ENCODE results near the gene C1orf167.

C1orf167 gene

DNA sequence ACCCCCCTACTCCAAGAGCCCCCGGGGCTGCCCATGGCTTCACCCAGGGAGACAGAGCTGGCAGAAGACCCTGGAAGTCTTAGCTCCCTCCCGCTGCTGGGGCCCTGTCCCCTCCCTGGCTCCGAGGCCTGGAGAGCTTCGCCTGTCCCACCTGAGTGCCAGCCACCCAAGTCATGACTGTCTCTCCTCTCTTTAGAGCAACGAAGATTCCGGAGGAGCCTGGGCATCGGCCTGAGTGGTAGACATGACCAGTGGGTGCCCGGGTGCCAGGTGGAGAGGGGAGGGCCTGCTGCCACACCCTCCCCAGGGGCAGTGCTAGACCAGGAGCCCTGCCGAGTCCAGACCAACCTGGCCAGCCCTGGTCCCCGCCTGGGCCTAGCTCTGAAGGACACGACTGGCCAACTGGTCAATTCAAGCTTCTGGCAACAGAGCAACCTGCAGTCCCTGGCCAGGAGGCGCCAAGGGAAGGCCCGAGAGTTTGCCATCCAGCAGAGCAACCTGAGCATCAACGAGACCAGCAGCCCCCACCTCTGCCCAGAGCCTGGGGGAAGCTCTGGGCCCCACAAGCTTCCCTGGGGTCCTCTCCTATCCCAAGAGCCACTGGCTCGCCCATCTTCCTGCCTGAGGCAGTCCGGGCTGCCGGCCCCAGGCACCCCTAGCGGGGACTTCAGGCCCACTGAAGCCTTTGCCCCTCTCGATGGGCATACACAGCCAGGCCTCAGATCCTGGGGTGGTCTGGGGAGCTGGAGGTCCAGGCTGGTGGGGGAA lies 3.9 kb downstream of the C1orf167 start:
- DNase-seq (ENCODE audit: low spot score): no peak

DNA sequence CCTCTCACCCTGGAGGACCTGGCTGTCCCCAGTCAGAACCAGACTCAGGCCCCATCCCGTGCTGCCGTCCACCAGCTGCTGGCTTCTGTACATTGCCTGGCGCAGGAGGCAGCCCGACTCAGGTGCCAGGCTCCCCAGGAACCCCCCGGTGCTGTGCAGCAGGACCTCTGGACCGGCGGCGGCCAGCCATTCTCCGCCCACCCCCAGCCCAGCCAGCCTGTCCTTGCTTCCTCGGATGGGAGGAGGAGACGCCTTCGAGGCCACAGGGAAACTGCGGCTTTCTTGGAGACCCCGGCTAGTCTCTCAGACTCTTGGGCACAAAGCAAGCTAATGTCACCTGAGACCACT lies 4.4 kb downstream of the C1orf167 start:
- DNase-seq (ENCODE audit: low spot score): no peak

- no peak for DNase-seq (ENCODE audit: low spot score)
Observed at GRCh38 chr1:11767922-11768704, 6.1 kb downstream of the C1orf167 start.

DNA sequence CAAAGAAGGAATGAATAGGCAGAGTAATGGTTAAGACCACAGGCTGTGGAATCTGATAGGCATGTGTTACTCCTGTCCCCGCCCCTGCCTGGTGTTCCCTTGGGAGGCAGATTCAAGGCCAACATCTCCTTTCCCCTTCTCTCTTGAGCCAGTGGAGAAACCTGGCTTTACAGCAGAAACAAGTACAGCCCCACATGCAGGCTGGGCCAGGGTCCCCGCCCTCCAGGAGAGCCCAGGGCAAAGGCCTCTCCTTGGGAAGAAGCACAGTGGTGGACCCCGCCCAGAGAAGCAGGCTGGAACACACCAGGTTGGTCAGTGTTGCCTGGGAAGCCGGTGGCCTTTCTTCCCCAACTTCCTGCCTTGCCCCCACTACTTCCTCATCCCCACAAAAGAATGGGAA lies 6.8 kb downstream of the C1orf167 start:
- no peak for DNase-seq (ENCODE audit: low spot score)

DNA sequence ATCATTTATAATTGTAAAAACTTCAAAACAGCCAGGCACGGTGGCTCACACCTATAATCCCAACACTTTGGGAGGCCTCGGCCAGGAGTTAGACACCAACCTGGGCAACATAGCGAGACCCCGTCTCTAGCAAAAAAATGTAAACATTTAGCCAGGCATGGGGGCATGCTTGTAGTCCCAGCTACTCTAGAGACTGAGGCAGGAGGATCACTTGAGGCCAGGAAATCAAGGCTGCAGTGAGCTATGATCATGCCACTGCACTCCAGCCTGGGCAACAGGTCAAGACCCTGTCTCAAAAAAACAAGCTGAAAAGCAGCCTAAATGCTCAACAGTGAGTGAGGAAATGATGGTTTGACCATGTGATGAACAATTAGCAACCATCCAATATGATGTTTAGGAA lies 7.3 kb downstream of the C1orf167 start:
- DNase-seq (ENCODE audit: low spot score): no peak

DNA sequence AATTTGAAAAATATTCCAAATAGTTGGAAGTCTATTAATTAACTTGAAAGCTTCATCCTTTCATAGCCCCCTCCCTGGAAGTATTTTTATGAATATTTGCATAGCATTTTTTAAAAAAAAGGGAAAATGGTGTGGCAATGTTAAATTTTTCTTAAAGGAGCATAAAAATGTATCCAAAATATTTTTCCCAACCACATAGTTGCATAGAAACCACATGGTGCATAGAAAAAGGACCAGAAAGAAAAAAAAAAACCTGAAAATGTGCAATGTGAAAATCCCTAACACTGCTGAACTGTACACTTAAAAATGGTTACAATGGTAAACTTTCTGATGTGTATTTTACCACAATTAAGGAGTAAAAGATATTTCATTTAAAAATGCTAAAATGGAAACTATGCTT lies 8.0 kb downstream of the C1orf167 start:
- DNase-seq (ENCODE audit: low spot score): no peak

GRCh38 chr1:11771481-11772043 lies 9.6 kb downstream of the C1orf167 start:
- DNase-seq (ENCODE audit: low spot score): no peak

- no peak for DNase-seq (ENCODE audit: low spot score)
Observed at GRCh38 chr1:11772458-11772857, 10.5 kb downstream of the C1orf167 start.

DNA sequence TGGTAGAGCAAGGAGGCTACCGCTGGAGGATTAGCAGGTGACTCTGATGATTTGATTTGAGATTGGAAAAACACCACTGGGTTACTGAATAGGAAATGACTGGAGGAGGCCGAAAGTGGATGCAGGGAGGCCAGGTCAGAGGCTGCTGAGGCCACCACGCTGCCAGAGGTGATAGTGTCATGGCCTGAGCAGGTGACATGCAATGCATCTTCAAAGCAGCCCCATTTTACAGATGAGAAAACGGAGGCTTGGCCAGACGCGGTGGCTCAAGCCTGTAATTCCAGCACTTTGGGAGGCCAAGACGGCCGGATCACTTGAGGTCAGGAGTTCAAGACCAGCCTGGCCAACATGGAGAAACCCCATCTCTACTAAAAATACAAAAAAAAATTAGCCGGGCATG lies 12.8 kb downstream of the C1orf167 start:
- DNase-seq (ENCODE audit: low spot score): no peak

DNA sequence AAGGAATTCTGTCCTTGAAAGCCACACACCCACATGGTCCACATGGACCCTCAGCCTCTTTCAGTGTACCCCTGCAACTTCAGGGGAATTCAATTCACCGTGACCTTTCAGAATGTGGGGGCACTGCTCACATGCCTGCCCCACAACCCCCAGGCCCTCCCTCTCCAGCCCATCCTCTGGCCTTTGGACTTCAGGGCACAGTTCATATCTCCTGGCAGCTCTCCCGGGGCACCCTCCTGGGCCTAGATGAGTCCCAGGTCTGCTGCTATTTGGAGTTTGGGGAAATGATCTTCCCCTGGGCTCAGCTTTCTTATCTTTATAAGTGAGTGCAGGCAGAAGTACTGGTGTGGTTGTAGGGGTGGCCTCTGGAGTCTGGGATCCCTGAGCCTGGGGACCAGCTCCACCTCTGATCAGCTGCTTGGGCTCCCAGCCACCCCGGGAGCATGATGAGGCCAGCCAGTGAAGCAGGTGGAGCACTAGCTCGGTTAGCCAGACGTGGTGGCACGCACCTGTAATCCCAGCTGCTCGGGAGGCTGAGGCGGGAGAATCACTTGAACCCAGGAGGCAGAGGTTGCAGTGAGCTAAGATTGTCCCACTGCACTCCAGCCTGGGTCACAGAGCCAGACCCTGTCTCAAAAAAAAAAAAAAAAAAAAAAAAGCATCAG lies 15.8 kb downstream of the C1orf167 start:
- DNase-seq (ENCODE audit: low spot score): no peak

DNA sequence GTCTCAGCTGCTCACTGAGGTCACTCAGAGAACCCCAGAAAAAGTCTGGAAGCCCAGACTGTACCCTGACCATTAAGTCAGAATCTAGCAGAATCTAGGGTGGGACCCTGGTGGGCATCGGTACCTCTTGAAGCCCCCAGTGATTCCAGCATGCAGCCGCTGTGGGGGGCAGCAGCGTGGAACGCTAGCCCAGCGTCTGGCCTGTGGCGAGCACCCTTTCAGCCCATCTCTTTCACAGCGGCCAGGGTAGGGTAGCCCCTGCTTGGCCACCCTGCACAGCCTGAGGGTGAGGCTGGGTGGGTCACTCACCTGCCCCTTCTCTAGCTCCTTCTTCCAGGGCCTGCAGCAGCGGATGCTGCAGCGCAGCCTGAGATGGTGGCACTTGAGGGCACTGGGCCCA lies 16.3 kb downstream of the C1orf167 start:
- DNase-seq (ENCODE audit: low spot score): no peak

GRCh38 chr1:11778844-11779623 lies 17.0 kb downstream of the C1orf167 start:
- DNase-seq (ENCODE audit: low spot score): no peak

GRCh38 chr1:11779715-11780379 lies 17.9 kb downstream of the C1orf167 start:
- DNase-seq (ENCODE audit: low spot score): no peak

DNA sequence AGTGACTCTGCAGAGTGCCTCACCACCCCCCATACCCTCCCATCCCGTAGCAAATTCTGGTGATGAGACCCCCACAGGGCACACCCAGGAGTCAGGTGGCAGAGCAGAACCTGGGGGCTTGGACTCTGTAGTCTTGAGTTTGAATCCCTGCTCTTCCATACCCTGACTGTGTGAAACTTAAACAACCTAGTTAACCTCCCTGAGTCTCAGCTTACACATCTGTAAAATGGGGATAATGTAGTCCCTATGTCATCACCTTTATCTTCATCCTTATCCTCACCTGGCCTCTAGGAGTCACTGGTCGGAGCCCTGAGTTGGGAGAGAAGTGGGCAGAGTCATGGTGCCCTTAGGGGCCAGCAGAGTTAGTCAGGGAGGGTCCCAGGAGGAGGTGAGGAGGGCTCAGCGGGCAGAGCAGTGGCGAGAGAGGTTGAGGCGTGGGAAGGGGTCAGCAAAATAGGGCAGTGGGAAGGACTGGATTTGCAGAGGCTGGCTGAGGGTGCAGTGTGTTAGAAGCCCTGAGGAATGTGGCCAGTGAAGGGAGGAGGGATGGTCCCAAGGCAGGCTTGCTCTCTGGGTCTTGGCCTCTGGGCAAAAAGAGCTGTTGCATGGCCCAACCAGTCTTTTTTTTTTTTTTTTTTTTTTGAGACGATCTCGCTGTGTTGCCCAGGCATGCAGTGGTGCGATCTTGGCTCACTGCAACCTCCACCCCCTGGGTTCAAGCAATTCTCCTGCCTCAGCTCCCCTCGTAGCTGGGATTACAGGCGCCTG lies 18.6 kb downstream of the C1orf167 start:
- no peak for DNase-seq (ENCODE audit: low spot score)

DNA sequence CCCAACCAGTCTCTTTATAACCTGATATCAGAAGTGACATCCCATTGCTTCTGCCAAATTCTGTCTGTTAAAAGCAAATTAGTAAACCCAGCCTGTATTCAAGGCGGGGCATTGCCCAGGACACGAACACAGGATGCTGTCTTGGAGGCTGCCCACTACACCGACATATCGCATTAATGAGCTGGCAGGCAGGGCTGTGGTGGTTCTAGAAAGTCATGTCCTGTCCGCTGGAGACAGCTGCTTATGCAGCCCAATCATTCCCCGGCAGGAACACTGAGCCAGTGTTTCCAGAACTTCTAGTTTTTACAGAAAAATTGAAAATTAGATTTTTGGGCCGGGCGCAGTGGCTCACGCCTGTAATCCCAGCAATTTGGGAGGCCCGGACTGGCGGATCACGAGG lies 19.3 kb downstream of the C1orf167 start:
- DNase-seq (ENCODE audit: low spot score): no peak

- no peak for DNase-seq (ENCODE audit: low spot score)
Observed at GRCh38 chr1:11782127-11782708, 20.2 kb downstream of the C1orf167 start.

- DNase-seq (ENCODE audit: low spot score): no peak
Observed at GRCh38 chr1:11783556-11783955, 21.6 kb downstream of the C1orf167 start.

DNA sequence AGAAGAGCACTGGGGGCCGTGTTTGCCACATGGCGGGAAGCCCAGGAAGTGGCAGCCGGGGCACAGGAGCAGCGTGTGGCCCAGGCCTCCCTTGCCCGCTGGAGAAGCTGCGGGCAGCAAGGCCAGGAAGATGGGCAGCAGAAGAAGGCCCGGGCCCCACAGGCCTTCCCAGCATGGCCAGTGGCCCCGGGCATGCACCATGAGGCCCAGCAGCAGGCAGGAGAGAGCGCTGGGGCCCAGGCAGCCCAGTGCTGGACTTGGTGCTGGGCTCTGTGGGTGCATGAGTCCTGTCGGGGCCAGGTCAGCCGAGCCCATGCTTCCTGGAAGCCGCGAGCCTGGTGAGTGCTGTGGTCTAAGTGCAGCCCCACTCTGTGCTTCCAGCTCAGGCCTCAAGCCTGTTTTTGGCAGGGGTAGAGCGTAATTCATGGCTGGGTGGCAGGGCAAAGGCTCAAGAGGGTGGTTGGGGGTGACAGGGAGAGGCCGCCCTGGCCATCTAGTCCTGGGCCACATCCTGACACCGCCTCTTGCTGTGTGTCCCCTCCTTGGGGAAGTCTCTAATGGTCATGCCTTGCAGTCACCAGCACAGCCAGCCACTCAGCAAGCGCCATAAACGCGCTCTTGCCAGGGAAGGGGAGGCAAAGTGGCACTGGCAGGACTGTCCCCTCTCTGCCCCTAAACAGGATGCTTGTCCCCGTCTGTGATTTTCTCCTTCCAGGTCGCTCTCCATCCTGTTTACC lies 22.4 kb downstream of the C1orf167 start:
- no peak for DNase-seq (ENCODE audit: low spot score)

DNA sequence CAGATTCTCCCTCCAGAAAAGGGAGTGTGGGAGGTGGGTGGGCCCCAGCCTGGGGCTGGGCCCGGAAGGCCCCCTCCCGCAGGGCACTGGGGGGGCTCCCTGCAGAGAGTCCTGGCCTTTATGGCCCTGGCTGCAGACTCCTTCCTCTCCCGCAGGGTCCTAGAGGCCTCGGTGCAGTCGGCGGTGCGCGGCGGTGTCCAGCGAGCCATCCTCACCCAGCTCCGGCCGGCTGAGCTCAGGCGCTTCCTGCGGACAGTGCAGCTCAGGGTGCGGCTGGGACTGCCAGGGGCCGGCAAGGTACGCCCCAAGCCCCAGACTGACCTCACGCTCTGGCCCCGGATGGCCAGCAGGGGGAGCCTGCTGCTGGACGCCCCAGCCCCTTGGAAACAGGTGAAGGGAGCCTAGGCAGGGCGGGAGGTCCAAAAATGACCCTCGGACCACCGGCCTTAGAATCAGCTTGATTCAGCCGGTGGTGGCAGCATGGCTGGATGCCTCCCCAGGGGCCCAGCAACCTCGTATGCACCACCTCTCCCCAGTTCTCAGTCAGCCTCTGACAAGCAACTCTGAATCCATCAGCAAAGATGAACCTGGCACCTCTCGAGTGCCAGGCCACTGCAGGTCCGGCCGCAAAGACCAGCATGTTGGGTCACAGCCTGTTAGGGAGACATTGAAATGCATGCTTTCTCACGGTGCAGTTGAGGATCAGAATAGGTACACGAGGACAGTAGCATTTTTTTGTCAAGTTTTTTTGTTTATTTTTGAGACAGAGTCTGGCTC lies 23.2 kb downstream of the C1orf167 start:
- DNase-seq (ENCODE audit: low spot score): peak; percentile 59

All from cerebellar cortex (tissue), 1 donor.